AG08395 (cell line): ENCODE measurements around the gene DHRS1.

ENCODE experiments used
- DNase-seq: peaks from one replicate; pipeline ENCODE4 v3.0.0; 2012; ENCODE audit warnings: mixed read lengths, low spot score

The DHRS1 gene

DNA sequence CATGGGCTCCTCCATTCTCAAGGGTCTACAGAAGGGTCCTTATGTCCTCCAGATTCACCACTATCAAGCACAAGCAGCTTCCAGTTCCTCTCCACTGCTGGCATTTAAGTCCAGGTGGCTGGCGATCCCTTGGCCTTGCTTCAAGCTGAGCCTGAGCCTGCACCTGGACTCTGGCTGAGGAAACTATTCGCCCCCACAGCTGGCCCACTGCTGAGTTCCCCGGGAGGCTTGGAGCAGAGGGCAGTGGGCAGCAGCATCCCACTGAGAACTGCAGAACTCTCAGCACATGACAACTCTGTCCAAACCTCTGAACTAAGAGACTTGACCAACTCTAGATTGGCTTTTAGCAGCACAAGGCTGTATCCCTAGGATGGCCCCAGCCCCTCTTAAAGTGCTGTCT is 16.8 kb downstream of the DHRS1 start:
- no peak for DNase-seq

DNA sequence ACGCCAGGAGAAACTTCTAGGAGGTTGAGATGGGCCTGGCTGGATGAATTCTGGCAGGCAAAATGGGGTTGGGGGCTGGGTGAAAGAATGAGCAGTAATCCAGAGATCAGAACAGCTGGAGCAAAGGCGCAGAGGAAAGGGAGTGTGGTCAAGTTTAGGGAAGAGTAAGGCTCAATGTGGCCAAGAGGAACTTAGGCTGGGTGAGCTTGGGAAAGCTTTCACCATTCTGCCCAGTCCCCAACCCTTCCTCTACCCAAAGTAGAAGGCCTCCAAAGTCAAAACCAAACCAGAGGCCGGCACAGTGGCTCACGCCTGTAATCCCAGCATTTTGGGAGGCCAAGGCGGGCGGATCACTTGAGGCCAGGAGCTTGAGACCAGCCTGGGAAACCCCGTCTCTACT is 17.9 kb downstream of the DHRS1 start:
- no peak for DNase-seq

DNA sequence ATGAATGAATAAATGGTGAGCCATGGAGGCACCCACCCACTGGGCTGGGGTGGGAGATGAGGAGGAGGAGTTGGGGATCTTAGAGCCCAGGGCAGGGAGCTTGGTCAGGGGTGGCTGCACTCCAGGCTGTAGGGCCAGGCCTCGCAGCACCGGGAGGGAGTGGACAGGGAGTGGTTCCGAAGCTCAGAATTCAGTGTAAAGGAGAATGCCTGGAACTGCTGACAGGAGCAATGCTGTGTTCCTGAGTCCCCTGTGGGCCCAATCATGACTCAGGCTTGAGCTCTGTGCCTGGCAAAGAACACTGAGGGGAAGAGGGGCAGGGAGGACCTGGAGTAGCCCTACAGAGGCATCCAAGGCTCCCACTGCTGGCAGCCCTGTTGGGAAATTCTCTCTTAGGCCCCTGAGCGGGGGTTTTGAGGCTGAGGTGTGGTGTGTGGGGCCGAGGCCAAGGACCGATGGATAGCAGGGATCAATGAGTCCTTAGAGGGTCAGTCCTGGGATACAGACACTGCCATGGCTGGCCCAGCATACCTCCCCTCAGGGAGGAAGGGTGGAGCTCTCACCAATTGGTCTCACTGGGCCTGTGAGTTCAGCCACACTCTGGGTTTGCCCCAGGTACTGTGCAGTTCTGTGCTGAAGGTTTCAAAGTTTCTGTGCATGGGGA is 18.7 kb downstream of the DHRS1 start:
- no peak for DNase-seq

DNA sequence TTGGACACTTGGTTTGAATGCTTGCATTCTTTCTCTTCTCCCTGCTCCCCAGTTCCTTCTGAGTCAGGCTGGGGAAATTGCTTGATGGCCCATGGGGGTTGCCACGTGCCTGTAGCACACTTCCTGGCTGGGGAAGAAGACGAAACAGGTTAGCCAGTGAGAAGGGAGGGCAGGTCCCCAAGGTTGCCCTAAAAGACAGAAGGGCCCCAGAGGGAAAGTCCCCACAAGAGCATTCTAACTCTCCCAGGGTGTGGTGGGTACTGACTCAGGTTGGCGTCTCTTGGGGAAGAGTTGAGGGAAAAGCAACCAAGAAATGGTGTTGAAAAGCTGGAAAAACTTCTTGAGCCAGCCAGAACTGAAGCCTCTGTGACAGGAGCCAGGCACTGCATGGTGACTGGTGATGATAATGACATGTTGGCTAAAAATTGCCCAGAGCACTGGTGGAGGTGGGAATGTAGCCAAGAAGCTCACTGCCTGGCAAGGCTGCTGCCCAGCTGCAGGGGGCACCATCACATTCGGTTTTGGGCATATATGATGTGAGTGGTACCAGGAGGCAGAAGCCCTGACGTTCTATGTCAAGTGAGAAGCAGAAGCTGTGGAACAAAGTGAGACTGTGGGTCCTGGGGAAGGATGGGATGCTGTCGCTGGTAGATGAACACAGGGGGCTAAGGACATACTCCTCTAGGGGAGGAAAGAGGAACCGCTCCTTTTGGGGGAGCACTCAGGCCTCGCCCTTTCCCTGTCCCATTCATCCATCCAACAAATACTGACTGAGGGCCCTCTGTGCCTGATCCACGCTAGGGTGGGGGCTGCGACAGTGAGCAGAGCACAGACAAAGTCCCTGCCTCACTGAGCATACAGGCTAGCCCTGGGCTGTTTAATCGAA is 20.0 kb downstream of the DHRS1 start:
- DNase-seq: peak; percentile 20

DNA sequence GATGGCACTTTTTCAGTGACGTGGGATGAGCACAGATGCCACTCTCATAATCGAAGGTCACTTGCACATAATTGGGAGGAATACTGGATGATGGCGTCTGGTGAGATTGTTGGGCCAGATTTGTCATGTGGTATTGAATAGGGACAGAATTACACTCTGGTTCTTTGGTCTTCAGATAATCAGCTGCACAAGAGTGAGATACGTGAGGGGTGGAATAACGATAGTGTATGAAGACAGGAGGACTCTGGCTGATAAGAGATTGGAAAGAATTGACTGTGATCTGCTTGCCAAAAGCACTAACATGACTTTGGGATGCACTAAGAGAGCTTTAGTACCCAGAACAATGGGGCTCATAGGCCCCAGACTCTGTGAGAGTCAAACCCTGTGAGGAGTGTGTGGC is 21.2 kb downstream of the DHRS1 start:
- no peak for DNase-seq

DNA sequence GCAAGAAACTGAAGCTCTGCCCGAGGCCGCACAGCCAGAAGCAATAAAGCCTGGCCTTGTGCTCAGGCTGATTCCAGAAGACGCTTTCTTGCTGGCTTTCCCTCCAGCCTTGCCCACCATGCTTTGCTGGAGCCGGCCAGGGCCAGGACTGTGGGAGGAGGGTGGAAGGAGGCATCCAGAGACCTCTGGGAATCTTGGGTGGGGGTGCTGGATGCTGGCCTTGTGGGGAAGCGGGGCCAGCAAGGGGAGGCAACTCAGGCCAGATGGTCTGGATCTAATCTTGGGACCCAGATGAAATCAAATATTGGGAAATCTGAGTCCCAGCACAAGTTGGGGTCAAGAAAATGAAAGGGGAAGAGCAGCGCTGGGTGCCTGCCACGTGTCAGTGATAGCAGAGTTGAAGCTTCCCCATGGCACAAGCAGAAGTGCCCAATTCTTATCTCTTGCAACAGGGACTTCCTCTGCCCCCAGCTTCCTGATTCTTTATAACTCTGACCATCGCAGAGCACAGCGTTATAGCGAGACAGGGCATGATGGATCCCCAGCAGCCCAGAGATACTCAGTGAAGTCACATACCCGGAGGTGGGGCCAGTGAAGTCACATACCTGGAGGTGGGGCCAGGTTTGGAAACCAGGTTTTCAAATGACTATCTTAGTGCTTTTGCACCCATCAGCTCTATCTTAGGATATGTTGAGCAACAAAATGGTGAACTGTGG is 21.8 kb downstream of the DHRS1 start:
- DNase-seq: no peak

DNA sequence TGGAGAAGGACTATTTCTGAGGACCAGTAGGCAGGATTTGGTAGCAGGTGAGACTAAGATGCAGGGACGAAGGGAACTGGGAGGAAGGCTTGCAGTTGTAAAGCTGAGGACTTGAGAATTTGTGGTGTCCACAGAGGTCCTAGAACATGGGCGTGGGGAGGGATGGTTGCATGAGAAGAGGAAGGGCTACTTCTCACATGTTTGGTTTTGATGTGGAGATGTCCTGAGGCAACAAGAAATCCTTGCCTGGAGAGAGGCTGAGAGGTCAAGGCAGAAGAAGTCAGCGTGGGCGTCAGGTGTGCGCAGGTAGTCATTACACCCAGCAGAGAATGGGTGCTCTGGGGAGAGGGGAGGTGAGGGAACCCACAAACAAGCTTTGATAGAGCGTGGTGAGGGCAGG is 22.5 kb downstream of the DHRS1 start:
- no peak for DNase-seq

DNA sequence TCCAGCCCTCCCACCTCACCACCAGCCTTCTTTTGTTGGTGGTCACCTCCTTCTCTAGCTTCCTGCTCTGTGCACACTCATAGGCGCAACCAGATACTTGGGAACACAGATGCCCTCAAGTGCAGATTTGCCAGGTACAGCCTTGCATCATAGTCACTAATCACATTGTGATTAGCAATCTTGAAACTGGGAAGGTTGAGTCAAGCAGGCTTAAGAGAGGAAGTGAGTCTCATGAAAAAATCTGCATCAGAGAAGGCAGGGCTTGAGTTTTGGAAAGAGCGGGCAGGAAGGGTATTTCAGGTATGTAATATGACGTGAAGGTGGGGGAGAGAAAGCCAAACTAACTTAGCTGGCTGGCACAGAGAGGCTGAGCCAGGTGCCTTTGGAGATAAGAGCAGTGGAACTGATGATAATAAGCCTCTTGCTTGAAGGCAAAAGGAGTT is 25.5 kb downstream of the DHRS1 start:
- no peak for DNase-seq

DNA sequence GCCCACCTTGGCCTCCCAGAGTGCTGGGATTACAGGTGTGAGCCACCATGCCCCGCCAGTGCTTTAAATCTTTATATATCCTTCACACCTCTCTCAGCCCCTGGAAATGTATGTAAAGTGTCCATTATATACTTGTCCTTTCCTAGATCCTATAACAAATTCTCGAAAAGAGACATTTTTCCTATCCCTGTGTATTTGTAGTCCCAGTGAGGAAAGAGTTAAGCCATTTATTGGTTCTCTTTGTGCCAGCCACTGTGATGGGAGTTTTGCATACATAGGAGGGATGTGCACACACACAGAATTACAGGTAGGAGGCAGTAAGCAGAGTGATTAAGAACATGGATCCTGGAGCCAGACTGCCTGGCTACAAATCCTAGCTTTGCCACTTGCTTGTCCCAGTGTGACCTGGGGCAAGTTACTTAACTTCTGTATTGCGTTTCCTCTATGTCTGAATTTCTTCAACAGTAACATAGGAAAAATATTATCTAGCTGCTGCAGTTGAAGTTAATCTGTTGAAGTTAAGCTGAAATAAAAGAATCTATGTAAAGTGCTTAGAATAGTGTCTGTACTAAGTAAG is 26.1 kb downstream of the DHRS1 start:
- no peak for DNase-seq

DNA sequence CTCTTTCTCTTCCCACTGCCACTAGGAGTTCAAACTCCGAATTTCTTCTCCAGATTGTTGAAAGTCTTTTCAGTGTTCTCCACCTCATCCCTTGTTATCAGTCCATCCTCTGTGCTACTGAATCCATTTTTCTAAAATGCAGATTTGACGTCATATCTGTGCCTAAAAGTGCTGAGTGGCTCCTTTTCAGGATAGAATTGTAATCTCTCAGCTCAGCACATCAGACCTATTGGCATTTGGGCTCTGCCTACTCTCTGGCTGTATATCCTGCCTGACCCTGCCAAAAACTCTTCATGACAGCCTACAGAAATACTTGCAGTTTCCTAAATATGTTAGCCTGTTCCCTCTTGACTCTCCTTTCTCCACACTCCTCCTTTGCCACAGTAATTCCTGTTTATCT is 27.1 kb downstream of the DHRS1 start:
- no peak for DNase-seq

DNA sequence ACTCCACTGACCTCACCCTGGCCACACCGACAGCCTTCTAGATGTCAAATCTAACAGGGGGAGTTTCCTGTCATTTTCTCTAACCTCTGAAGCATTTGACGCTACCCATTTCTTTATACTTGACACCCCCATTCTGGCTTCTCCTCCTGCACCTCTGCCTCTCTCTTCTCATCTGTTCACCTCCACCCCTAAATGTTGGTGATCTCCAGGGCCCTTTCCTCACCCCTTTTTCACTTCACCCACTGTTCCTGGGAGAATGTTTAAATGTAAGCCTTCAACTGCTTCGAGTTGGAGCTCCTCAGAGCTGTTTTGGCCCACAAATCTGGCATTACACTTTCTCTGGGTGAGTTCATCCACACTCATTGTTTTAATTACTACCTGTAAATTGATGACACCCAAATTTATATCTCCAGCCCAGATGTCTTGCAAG is 27.7 kb downstream of the DHRS1 start:
- DNase-seq: no peak

DNA sequence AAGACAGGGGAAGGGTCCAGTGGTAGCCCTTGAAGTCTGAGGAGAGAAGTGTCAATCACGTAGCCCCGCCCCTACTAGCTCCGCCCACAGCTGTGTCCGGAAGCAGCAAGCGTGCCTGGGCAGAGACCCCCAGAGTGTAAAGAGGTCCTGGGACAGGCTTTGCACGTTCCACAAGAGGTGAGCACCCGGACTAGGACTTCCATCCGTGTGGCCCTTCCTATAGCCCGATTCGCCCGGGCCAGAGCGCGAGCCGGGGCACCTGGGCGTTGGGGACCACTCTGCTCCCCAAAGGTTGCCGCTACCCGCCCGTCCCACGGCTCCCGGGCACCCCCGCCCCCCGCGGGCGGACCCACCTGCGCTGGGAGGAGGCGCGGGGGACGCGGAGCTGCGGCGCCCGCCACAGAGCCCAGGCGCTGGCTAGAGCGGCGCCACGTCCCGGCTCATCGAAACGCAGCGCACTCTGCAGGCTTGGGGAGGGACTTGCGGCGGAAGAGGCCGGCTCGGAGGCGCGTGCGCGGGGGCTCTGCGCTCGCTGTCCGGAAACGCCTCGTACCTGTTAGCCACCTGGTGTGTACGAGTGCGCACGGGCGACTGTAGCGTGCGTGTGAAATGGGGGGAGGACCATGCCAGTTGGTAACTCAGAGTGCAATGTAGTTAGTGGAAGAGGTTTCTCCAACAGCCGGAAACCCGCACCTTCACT is 28.3 kb downstream of the DHRS1 start, which contains the start of gene RABGGTA:
TSS of gene RABGGTA (minus strand) at position 464 of the 700 bp plus-strand sequence. CDS start 482 bp downstream, outside the sequence.
- DNase-seq: peak; percentile 96

DNA sequence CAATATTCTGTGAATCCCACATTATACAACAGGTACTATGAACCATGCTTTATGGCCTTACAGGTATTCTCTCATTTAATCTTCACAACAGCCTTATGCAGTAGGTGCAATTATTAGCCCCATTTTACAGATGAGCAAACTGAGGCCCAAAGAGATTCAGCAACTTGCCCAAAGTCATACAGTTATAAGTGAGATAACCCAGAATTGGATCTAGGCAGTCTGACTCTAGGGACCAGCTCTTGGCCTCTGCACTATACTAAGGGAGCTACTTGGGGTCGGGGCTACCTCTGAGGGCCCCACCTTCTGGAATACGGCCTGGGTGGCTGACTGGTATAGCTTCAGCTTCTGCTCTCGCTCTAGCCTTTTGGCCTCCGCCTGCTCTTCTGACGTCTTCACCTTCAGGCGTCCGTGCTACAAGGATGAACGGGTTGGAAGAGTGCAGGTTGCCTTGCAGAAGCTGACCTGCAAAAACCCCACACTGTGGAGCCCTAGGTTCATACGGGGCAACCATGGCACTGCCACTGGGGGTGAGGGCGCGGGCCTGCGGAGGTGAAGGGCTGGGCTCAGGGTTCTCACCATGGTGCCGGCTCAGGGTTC is 28.9 kb downstream of the DHRS1 start:
- DNase-seq: no peak

DNA sequence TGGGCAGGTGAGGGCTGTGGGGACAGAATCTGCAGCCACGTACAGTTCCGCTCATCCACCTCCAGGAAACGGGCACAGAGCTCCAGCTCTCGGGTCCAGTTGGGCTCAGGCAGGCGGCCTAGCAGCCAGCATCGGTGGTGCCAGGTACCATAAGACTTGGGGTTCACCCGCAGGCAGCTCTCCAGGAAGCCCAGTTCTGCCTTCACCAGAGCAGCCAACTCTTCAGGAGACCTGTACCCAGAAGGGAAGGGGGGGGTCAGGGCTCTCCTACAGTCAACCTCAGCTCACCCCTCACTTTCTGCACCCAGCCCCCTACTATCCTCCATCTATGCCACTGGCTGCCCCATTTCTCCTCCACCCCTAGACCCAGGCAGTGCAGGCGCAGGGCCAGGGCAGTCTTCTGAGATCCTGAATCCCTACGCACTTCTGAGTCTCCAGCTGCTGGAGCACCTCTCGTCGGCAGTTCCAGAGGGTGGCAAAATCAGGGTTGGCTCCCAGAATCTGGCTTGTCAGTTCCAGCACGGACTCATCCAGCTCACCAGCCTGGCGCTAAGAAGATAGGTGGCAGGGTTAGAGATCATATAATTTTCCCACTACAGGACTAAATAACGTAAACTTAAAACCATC is 29.6 kb downstream of the DHRS1 start:
- DNase-seq: no peak

DNA sequence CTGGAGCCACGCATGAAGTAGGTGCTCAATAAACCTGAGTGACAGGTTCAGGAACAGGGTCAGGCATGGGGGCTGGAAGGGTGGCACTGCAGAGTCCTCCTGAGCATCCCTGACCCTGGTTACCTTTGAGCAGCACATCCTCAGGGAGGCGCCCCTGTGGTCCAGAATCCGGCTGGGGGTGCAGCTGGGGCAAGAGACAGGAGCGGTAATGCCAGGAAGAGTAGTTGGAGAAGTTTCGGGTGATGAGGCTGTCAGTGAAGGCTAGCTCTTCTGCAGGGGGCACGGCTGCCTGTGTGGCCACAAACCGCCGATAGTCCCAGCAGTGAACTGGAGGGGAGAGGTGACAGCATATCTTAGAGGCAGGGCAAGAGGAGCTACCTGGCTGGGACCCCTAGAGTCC is 30.2 kb downstream of the DHRS1 start:
- no peak for DNase-seq

DNA sequence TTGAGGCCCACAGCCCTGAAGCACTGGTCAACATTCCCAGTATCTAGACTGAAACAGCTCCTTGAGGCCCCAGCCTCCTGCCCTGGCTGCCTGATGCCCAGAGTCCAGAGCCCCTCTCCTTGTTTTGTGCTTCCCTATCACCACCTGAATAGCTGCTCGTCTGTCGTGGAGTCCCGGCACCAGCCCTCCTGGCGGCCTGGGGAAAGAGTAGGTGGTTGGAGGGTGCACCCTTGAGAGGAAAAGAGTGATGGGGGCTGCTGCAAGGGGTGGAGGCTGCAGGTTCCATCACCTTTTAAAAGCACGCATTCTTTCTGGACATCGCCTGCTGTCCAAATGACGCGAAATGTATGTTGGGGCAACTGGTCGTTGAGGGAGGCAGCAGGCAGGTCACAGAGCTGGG is 31.4 kb downstream of the DHRS1 start:
- DNase-seq: no peak

DNA sequence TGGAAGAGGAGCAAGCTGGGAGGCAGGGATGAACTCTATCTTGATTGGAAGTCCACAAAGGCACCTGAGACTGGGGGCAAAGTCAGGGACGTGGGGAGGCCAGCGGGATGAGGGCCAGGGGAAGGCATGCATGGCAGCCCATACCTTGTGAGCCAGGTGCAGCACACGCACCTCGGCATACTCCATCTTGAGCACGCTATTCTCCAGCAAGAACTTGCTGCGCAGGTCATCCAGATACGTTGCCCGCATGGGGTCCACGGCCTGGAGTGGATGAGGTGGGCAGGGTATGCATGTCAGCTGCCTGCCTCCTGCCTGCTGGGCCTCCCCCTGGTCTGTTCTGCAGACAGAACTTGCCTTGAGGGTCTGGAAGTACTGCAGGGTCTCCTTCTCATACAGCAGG is 32.1 kb downstream of the DHRS1 start:
- DNase-seq: no peak

DNA sequence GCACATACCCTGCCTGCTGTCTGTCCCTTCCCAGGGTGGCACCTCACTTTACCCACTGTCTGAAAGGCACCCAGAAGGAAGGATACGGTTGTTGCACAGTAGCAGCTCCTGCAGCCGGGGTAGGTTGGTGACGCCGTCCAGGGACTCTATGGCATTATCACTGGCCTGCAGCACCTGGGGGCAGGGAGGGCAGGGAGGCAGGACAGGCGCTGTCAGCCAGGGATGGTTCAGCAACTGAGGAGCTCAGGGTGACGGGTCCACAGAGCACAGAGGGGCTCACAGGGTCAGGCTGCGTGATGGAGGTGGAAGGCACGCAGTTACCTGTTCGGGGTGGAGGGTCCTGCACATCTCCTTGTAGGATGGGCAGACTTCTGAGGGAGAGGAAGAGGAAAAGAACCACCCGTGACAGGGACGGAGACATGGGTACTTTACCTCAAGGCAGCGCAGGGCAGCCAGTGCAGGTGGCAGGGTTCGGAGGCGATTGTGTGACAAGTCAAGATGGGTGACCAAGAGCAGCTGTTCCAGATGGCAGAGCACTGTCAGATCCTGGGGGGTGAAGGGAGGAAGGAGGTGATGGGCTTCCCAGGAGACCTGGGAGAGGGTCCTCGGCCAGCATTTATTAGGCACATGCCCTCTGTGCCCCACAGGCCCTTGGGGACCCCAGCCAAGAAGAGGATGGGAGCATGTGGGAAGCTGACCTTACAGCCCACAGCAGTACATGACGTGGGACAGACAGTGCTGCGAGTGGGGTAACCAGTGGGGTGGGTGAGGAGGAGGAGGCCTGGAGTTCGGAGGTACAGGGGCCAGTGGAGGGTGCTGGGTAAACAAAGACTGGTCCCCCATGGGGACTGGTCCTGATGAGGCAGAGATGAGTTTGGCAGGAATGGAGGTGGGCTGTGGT is 33.0 kb downstream of the DHRS1 start:
- DNase-seq: no peak

DNA sequence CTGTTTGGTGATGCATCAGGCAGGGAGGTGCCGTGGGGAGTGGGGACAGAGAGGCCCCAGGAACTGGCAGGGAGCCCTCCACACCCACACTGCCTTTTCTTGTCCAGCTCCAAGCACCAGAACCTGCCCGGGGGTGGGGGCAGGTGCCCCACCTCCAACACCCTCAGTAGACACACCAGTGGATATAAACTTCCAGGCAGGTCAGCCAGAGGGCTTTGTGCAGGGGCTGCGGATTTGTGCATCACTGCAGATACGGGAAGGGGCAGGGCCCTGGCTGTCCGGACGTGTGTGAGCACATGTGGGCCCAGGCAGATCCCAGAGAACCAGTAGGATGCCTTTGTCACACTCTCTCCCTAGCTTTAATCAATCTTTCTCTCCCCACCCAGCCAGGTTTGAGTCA is 35.3 kb downstream of the DHRS1 start:
- no peak for DNase-seq

DNA sequence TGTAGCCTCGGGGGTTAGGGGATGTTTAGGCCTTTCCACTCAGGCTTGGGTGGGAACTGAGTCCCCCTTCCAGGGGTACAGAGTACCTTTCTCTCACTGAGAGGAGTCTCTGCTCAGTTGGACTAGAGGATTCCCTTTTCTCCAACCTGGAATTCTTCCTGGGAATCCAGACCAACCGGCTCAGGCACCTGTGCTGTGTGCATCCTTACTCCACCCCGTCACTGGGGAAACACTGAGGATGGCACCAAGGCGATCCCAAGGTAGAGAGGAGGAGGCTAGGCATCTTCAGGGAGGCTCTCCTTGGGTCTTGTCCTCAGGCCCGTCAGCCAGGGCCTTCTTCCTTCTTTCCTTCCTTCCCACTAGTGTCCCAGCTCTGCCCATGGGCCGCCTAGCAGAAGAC is 35.7 kb downstream of the DHRS1 start:
- no peak for DNase-seq
